ENCODE measurements around the gene NUDT4. TPM values are rescaled to one million over a fixed set of nuclear protein-coding genes. Genes with fewer than 3 reads are reported as not detected.

Gene NUDT4
- total RNA-seq, 1 donor from 2014 or later, result 37.1 TPM

GRCh38 chr12:93365616-93366405 is 11.9 kb upstream of the NUDT4 start:
- H3K36me3 ChIP-seq, result no peaks in the 10 kb centered on the region
- intact Hi-C loops (cut with DNase I), result no loop called here
- no peaks in the 10 kb centered on the region for H3K4me1 ChIP-seq
- H3K4me3 ChIP-seq, result no peak overlapping the region
- H3K27me3 ChIP-seq, result no peaks in the 10 kb centered on the region
- no peak for TF ChIP-seq POLR2AphosphoS5 (IDR thresholded peaks at IDR 0.05; ENCODE audit: insufficient read depth in 1 of 2, low read depth in 1 of 2)
- TF ChIP-seq CTCF (IDR thresholded peaks at IDR 0.05), result no peak
- no peak for DNase-seq (ENCODE audit: extremely low spot score in 2 of 2)
- H3K9me3 ChIP-seq, result no peaks in the 10 kb centered on the region
- no peak overlapping the region for H3K27ac ChIP-seq

- H3K4me1 ChIP-seq, result no peaks in the 10 kb centered on the region
- H3K27ac ChIP-seq, result no peak overlapping the region
- no peak overlapping the region for H3K4me3 ChIP-seq
- no peaks in the 10 kb centered on the region for H3K36me3 ChIP-seq
- TF ChIP-seq POLR2A (IDR thresholded peaks at IDR 0.05) (no peak), POLR2AphosphoS5 (IDR thresholded peaks at IDR 0.05; ENCODE audit: insufficient read depth in 1 of 2, low read depth in 1 of 2) (no peak)
- intact Hi-C loops (cut with DNase I), result no loop called here
- DNase-seq (ENCODE audit: extremely low spot score in 2 of 2), result no peak
- H3K27me3 ChIP-seq, result no peaks in the 10 kb centered on the region
- H3K9me3 ChIP-seq, result no peaks in the 10 kb centered on the region
Observed at GRCh38 chr12:93366422-93366821, 11.3 kb upstream of the NUDT4 start.

GRCh38 chr12:93368766-93369165 is 9.0 kb upstream of the NUDT4 start:
- DNase-seq (ENCODE audit: extremely low spot score in 2 of 2), result no peak
- TF ChIP-seq POLR2AphosphoS5 (IDR thresholded peaks at IDR 0.05; ENCODE audit: insufficient read depth in 1 of 2, low read depth in 1 of 2) (no peak), CTCF (IDR thresholded peaks at IDR 0.05) (no peak), POLR2A (IDR thresholded peaks at IDR 0.05) (no peak)
- H3K27me3 ChIP-seq, result no peaks in the 10 kb centered on the region
- no peaks in the 10 kb centered on the region for H3K36me3 ChIP-seq
- H3K4me3 ChIP-seq, result no peak overlapping the region
- no peak overlapping the region for H3K27ac ChIP-seq
- H3K9me3 ChIP-seq, result no peaks in the 10 kb centered on the region
- intact Hi-C loops (cut with DNase I), result no loop called here
- H3K4me1 ChIP-seq, result no peaks in the 10 kb centered on the region

- TF ChIP-seq POLR2A (IDR thresholded peaks at IDR 0.05), result no peak
- no peak for TF ChIP-seq CTCF (IDR thresholded peaks at IDR 0.05)
- no peak for TF ChIP-seq POLR2AphosphoS5 (IDR thresholded peaks at IDR 0.05; ENCODE audit: insufficient read depth in 1 of 2, low read depth in 1 of 2)
- no peaks in the 10 kb centered on the region for H3K4me1 ChIP-seq
- H3K9me3 ChIP-seq, result no peaks in the 10 kb centered on the region
- no peaks in the 10 kb centered on the region for H3K36me3 ChIP-seq
- no peak for DNase-seq (ENCODE audit: extremely low spot score in 2 of 2)
- no peaks in the 10 kb centered on the region for H3K27me3 ChIP-seq
- intact Hi-C loops (cut with DNase I), result no loop called here
- H3K27ac ChIP-seq, result no peak overlapping the region
- no peak overlapping the region for H3K4me3 ChIP-seq
Observed at GRCh38 chr12:93369505-93369904, 8.2 kb upstream of the NUDT4 start.

- DNase-seq (ENCODE audit: extremely low spot score in 2 of 2), result no peak
- intact Hi-C loops (cut with DNase I), result no loop called here
- Histone ChIP-seq H3K9me3 (no peaks in the 10 kb centered on the region), H3K36me3 (no peaks in the 10 kb centered on the region), H3K4me3 (no peak overlapping the region), H3K4me1 (peaks cover 4% of the 10 kb centered on the region), H3K27me3 (no peaks in the 10 kb centered on the region), H3K27ac (no peak overlapping the region)
- no peak for TF ChIP-seq CTCF (IDR thresholded peaks at IDR 0.05)
- TF ChIP-seq POLR2A (IDR thresholded peaks at IDR 0.05), result no peak
- no peak for TF ChIP-seq POLR2AphosphoS5 (IDR thresholded peaks at IDR 0.05; ENCODE audit: insufficient read depth in 1 of 2, low read depth in 1 of 2)
Observed at GRCh38 chr12:93370947-93371346, 6.8 kb upstream of the NUDT4 start.

Data from vagina (tissue), 2 donors.